SHP77 treated with DMSO at 0.1 percent for 48 hours (cell line): Measurements from ENCODE around the gene FBXW10.
"Not testable (repeated sequence)": the region's sequence is repeated elsewhere in the genome, so short reads cannot be mapped to it uniquely, and the experiment has no call there.

ENCODE experiments used
- DNase-seq: peaks from one replicate; lab custom pipeline; 2025; lab: John Stamatoyannopoulos, UW

FBXW10 gene

GRCh38 chr17:18753829-18754409 lies 10.1 kb downstream of the FBXW10 start:
- DNase-seq = not testable (repeated sequence)

GRCh38 chr17:18755969-18756368 lies 12.1 kb downstream of the FBXW10 start:
- DNase-seq = not testable (repeated sequence)

- not testable (repeated sequence) for DNase-seq
These were observed 13.7 kb downstream of the FBXW10 start for GRCh38 chr17:18757368-18758044.

- DNase-seq = not testable (repeated sequence)
These were observed 14.5 kb downstream of the FBXW10 start for GRCh38 chr17:18758344-18758743.

- DNase-seq = not testable (repeated sequence)
These were observed 16.4 kb downstream of the FBXW10 start for GRCh38 chr17:18760221-18760620.

GRCh38 chr17:18770572-18770971 lies 26.7 kb downstream of the FBXW10 start:
- DNase-seq = not testable (repeated sequence)

- DNase-seq = not testable (repeated sequence)
These were observed 27.2 kb downstream of the FBXW10 start for GRCh38 chr17:18771066-18771465.

GRCh38 chr17:18772471-18772870 lies 28.6 kb downstream of the FBXW10 start:
- DNase-seq = no peak

- DNase-seq = peak; percentile 95
These were observed 37.3 kb downstream of the FBXW10 start, which contains the start of gene TVP23B for GRCh38 chr17:18780991-18781718. TSS of gene TVP23B (plus strand) at chr17:18781183. CDS start at chr17:18781294, 111 bp downstream.

GRCh38 chr17:18781805-18782204 lies 38.0 kb downstream of the FBXW10 start:
- not testable (repeated sequence) for DNase-seq

GRCh38 chr17:18785933-18786332 lies 42.1 kb downstream of the FBXW10 start:
- not testable (repeated sequence) for DNase-seq

- DNase-seq = not testable (repeated sequence)
These were observed 43.0 kb downstream of the FBXW10 start for GRCh38 chr17:18786890-18787289.

GRCh38 chr17:18791402-18791801 lies 47.5 kb downstream of the FBXW10 start:
- DNase-seq = not testable (repeated sequence)

- not testable (repeated sequence) for DNase-seq
These were observed 51.0 kb downstream of the FBXW10 start for GRCh38 chr17:18794841-18795240.

- DNase-seq = not testable (repeated sequence)
These were observed 53.0 kb downstream of the FBXW10 start for GRCh38 chr17:18796887-18797286.

- not testable (repeated sequence) for DNase-seq
These were observed 59.8 kb downstream of the FBXW10 start for GRCh38 chr17:18803458-18804245.

- DNase-seq = not testable (repeated sequence)
These were observed 72.1 kb downstream of the FBXW10 start for GRCh38 chr17:18815924-18816323.

- DNase-seq = peak; percentile 78
These were observed 72.9 kb downstream of the FBXW10 start for GRCh38 chr17:18816489-18817371.

GRCh38 chr17:18821430-18821829 lies 77.6 kb downstream of the FBXW10 start:
- DNase-seq = not testable (repeated sequence)

- DNase-seq = not testable (repeated sequence)
These were observed 83.8 kb downstream of the FBXW10 start for GRCh38 chr17:18827613-18828012.
